ENCODE results near the gene CEP250.
"Not testable (repeated sequence)": the region's sequence is repeated elsewhere in the genome, so short reads cannot be mapped to it uniquely, and the experiment has no call there.

The CEP250 gene

GRCh38 chr20:35457539-35457938 lies 2.1 kb downstream of the CEP250 start:
- not testable (repeated sequence) for DNase-seq (ENCODE audit: low read depth)

- no peak for DNase-seq (ENCODE audit: low read depth)
Observed at GRCh38 chr20:35458388-35458787, 3.0 kb downstream of the CEP250 start.

GRCh38 chr20:35461620-35462019 lies 6.2 kb downstream of the CEP250 start:
- DNase-seq (ENCODE audit: low read depth), result no peak

- DNase-seq (ENCODE audit: low read depth), result no peak
Observed at GRCh38 chr20:35462351-35462750, 7.0 kb downstream of the CEP250 start.

GRCh38 chr20:35463455-35464300 lies 8.3 kb downstream of the CEP250 start:
- DNase-seq (ENCODE audit: low read depth), result peak; percentile 27

GRCh38 chr20:35465976-35466375 lies 10.6 kb downstream of the CEP250 start:
- no peak for DNase-seq (ENCODE audit: low read depth)

GRCh38 chr20:35466856-35467255 lies 11.5 kb downstream of the CEP250 start:
- DNase-seq (ENCODE audit: low read depth), result no peak

GRCh38 chr20:35467339-35468224 lies 12.2 kb downstream of the CEP250 start:
- no peak for DNase-seq (ENCODE audit: low read depth)

GRCh38 chr20:35468671-35469334 lies 13.4 kb downstream of the CEP250 start:
- no peak for DNase-seq (ENCODE audit: low read depth)

- no peak for DNase-seq (ENCODE audit: low read depth)
Observed at GRCh38 chr20:35472209-35472608, 16.8 kb downstream of the CEP250 start.

- DNase-seq (ENCODE audit: low read depth), result no peak
Observed at GRCh38 chr20:35473684-35474083, 18.3 kb downstream of the CEP250 start.

- DNase-seq (ENCODE audit: low read depth), result no peak
Observed at GRCh38 chr20:35474303-35474871, 19.0 kb downstream of the CEP250 start.

- DNase-seq (ENCODE audit: low read depth), result no peak
Observed at GRCh38 chr20:35476288-35476687, 20.9 kb downstream of the CEP250 start.

- DNase-seq (ENCODE audit: low read depth), result no peak
Observed at GRCh38 chr20:35478804-35479472, 23.5 kb downstream of the CEP250 start.

- DNase-seq (ENCODE audit: low read depth), result no peak
Observed at GRCh38 chr20:35479798-35480197, 24.4 kb downstream of the CEP250 start.

GRCh38 chr20:35487479-35487878 lies 32.1 kb downstream of the CEP250 start:
- DNase-seq (ENCODE audit: low read depth), result no peak

GRCh38 chr20:35489717-35490116 lies 34.3 kb downstream of the CEP250 start:
- no peak for DNase-seq (ENCODE audit: low read depth)

- no peak for DNase-seq (ENCODE audit: low read depth)
Observed at GRCh38 chr20:35490736-35491181, 35.4 kb downstream of the CEP250 start.

- no peak for DNase-seq (ENCODE audit: low read depth)
Observed at GRCh38 chr20:35491823-35492222, 36.4 kb downstream of the CEP250 start.

- no peak for DNase-seq (ENCODE audit: low read depth)
Observed at GRCh38 chr20:35492352-35492751, 37.0 kb downstream of the CEP250 start.

- no peak for DNase-seq (ENCODE audit: low read depth)
Observed at GRCh38 chr20:35496481-35496880, 41.1 kb downstream of the CEP250 start.
